Calu3 (cell line): Measurements from ENCODE around the gene CCDC195. TPM values are rescaled to one million over a fixed set of nuclear protein-coding genes. Genes with fewer than 3 reads are reported as not detected.
"Not testable (repeated sequence)": the region's sequence is repeated elsewhere in the genome, so short reads cannot be mapped to it uniquely, and the experiment has no call there.

ENCODE experiments used
- BruUV-seq: library from RNA; stranded (reverse); fragments of 400-500 nt; replicated peaks from 2 replicates; lab custom pipeline; 2021; lab: Mats Ljungman, UMichigan
- CTCF ChIA-PET: fragments of 300-600 bp; sonication (Branson Sonifier 250); formaldehyde crosslinking; loops from one replicate; lab custom pipeline; 2022; ENCODE audit warnings: antibody characterized with exemption; lab: Charles Lee
- DNase-seq: peaks from one replicate; pipeline ENCODE4 v3.0.0; 2022
- H3K27ac Mint-ChIP-seq: one replicate; pipeline ENCODE4 v1.8.0; 2022; ENCODE audit warnings: mixed read lengths; ENCODE audit not compliant: unreplicated experiment
- H3K27me3 Mint-ChIP-seq: one replicate; pipeline ENCODE4 v1.8.0; 2022; ENCODE audit warnings: mixed read lengths; ENCODE audit not compliant: unreplicated experiment
- H3K36me3 Mint-ChIP-seq: one replicate; pipeline ENCODE4 v1.8.0; 2022; ENCODE audit warnings: mild to moderate bottlenecking, moderate library complexity, mixed read lengths; ENCODE audit not compliant: insufficient read depth, unreplicated experiment
- H3K4me1 Mint-ChIP-seq: one replicate; pipeline ENCODE4 v1.8.0; 2022; ENCODE audit warnings: mild to moderate bottlenecking, low read depth, mixed read lengths; ENCODE audit not compliant: unreplicated experiment
- H3K4me3 Mint-ChIP-seq: one replicate; pipeline ENCODE4 v1.8.0; 2022; ENCODE audit warnings: mild to moderate bottlenecking, low read depth, moderate library complexity, mixed read lengths; ENCODE audit not compliant: unreplicated experiment
- H3K9me3 Mint-ChIP-seq: one replicate; pipeline ENCODE4 v1.8.0; 2022; ENCODE audit warnings: low read depth, mixed read lengths; ENCODE audit not compliant: unreplicated experiment
- intact Hi-C: fragments of 100-400 bp; cut with micrococcal nuclease; formaldehyde crosslinking; loops from one replicate; pipeline ENCODE4 v1.10.0; 2022; ENCODE audit not compliant: unreplicated experiment
- total RNA-seq: library from RNA; stranded (reverse); gene quantifications from 2 replicates; pipeline ENCODE4 v1.2.3, GENCODE V29; 2022
- TF ChIP-seq, protein P1 (sequence below): fragments of 200-600 bp; IDR thresholded peaks from one replicate; pipeline ENCODE4 v1.8.0; 2022; ENCODE audit warnings: antibody characterized with exemption; ENCODE audit not compliant: unreplicated experiment

The CCDC195 gene
- total RNA-seq, 1 experiment from 2014 or later: not detected

DNA sequence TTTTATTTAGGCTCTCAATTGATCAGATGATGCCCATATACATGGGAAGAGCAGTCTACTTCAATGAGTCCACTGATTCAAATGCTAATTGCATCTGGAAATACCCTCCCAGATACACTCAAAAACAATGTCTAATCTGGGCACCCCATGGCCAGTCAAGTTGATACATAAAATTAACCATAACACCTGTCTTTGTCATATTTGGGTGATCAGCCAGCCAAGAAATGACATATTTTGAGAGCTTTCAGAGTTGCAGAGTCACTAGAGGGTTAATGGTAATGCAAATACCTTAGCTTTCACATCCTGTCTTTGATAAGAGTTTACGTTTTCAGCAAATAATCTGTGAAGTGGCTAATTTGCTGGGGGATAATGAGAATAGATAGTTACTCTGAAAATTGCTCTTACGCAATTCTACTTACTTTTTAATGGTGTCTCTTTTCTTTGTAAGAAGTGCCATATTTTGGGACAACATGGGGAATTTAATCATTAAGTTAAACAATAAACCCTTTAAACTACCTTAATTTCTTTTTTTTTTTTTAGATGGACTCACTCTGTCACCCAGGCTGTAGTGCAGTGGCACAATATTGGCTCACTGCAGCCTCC, 49.1 kb downstream of the CCDC195 start:
- H3K9me3 Mint-ChIP-seq: peaks cover 3% of the 10 kb centered on the region
- BruUV-seq: no TSS peak
- H3K27ac Mint-ChIP-seq: no peak overlapping the region
- H3K27me3 Mint-ChIP-seq: no peaks in the 10 kb centered on the region
- intact Hi-C loops: no loop called here
- no peak for DNase-seq
- CTCF ChIA-PET: no interaction called here
- H3K36me3 Mint-ChIP-seq: no peaks in the 10 kb centered on the region
- TF ChIP-seq, protein P1, sequence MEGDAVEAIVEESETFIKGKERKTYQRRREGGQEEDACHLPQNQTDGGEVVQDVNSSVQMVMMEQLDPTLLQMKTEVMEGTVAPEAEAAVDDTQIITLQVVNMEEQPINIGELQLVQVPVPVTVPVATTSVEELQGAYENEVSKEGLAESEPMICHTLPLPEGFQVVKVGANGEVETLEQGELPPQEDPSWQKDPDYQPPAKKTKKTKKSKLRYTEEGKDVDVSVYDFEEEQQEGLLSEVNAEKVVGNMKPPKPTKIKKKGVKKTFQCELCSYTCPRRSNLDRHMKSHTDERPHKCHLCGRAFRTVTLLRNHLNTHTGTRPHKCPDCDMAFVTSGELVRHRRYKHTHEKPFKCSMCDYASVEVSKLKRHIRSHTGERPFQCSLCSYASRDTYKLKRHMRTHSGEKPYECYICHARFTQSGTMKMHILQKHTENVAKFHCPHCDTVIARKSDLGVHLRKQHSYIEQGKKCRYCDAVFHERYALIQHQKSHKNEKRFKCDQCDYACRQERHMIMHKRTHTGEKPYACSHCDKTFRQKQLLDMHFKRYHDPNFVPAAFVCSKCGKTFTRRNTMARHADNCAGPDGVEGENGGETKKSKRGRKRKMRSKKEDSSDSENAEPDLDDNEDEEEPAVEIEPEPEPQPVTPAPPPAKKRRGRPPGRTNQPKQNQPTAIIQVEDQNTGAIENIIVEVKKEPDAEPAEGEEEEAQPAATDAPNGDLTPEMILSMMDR: no peak
- H3K4me3 Mint-ChIP-seq: no peak overlapping the region
- H3K4me1 Mint-ChIP-seq: no peaks in the 10 kb centered on the region

DNA sequence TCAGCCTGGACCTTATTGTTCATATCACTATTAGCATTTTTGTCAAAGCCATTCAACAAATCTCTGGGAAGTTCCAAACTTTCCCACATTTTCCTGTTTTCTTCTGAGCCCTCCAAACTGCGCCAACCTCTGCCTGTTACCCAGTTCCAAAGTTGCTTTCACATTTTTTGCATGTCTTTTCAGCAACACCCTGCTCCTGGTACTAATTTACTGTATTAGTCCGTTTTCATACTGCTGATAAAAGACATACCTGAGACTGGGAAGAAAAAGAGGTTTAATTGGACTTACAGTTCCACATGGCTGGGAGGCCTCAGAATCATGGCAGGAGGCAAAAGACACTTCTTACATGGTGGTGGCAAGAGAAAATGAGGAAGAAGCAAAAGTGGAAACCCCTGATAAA, 52.8 kb downstream of the CCDC195 start:
- BruUV-seq, H3K4me1 Mint-ChIP-seq, intact Hi-C loops, H3K36me3 Mint-ChIP-seq, CTCF ChIA-PET, H3K27ac Mint-ChIP-seq, DNase-seq, H3K4me3 Mint-ChIP-seq, H3K27me3 Mint-ChIP-seq, H3K9me3 Mint-ChIP-seq: not testable (repeated sequence)

- not testable (repeated sequence) for H3K27me3 Mint-ChIP-seq, BruUV-seq
Observed at GRCh38 chr2:224661708-224662107, 54.5 kb downstream of the CCDC195 start.

DNA sequence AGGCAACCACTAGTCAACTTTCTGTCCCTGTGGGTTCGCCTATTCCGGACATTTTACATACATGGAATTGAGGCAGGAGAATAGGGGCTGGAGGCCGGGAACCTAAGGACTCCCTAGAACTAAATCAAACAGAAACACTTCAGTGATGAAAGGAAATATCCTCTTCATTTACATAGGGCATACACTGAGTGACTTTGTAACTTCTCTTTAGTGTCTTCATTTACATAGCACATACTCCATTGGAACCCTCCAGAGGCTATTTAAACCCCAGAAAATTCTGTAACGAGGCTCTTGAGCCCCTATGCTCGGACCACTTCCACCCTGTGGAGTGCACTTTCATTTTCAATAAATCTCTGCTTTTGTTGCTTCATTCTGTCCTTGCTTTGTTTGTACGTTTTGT, 56.5 kb downstream of the CCDC195 start:
- no peaks in the 10 kb centered on the region for H3K36me3 Mint-ChIP-seq
- peaks cover 3% of the 10 kb centered on the region for H3K9me3 Mint-ChIP-seq
- no peak overlapping the region for H3K27ac Mint-ChIP-seq
- no peak for DNase-seq
- no TSS peak for BruUV-seq
- H3K4me3 Mint-ChIP-seq: no peak overlapping the region
- TF ChIP-seq, protein P1: no peak
- intact Hi-C loops: no loop called here
- no peaks in the 10 kb centered on the region for H3K4me1 Mint-ChIP-seq
- CTCF ChIA-PET: no interaction called here
- H3K27me3 Mint-ChIP-seq: no peaks in the 10 kb centered on the region

More at GRCh38 chr2:224661708-224662107, 54.5 kb downstream of the CCDC195 start:
- H3K4me3 Mint-ChIP-seq, H3K9me3 Mint-ChIP-seq, H3K4me1 Mint-ChIP-seq, H3K36me3 Mint-ChIP-seq, DNase-seq, H3K27ac Mint-ChIP-seq, intact Hi-C loops: not testable (repeated sequence)
- CTCF ChIA-PET: interaction anchor here (0.6 kb wide), 1 partner anchor 10 kb away, joined by 3 read pairs; no protein-coding TSS in a partner anchor

GRCh38 chr2:224658780-224659405, 57.3 kb downstream of the CCDC195 start:
- H3K27ac Mint-ChIP-seq: no peak overlapping the region
- H3K36me3 Mint-ChIP-seq: no peaks in the 10 kb centered on the region
- DNase-seq: no peak
- no peak overlapping the region for H3K4me3 Mint-ChIP-seq
- H3K27me3 Mint-ChIP-seq: no peaks in the 10 kb centered on the region
- CTCF ChIA-PET: no interaction called here
- no peaks in the 10 kb centered on the region for H3K4me1 Mint-ChIP-seq
- BruUV-seq: no TSS peak
- H3K9me3 Mint-ChIP-seq: peaks cover 3% of the 10 kb centered on the region
- TF ChIP-seq, protein P1: no peak
- intact Hi-C loops: no loop called here
